A549 treated with AZD2906 at 1 μM for 4 hours (cell line): ENCODE measurements around the gene WDR75. TPM values are rescaled to one million over a fixed set of nuclear protein-coding genes. Genes with fewer than 3 reads are reported as not detected.

Source experiments
- total RNA-seq: library from RNA; stranded (reverse); fragments of 200-300 nt; extraction: Qiagen RNA extraction; gene quantifications from 5 replicates; pipeline ENCODE4 v1.2.3, GENCODE V29; 2022

The WDR75 gene
- 30.8 to 50.5 TPM (median 34.3 TPM) in 5 replicates for total RNA-seq

DNA sequence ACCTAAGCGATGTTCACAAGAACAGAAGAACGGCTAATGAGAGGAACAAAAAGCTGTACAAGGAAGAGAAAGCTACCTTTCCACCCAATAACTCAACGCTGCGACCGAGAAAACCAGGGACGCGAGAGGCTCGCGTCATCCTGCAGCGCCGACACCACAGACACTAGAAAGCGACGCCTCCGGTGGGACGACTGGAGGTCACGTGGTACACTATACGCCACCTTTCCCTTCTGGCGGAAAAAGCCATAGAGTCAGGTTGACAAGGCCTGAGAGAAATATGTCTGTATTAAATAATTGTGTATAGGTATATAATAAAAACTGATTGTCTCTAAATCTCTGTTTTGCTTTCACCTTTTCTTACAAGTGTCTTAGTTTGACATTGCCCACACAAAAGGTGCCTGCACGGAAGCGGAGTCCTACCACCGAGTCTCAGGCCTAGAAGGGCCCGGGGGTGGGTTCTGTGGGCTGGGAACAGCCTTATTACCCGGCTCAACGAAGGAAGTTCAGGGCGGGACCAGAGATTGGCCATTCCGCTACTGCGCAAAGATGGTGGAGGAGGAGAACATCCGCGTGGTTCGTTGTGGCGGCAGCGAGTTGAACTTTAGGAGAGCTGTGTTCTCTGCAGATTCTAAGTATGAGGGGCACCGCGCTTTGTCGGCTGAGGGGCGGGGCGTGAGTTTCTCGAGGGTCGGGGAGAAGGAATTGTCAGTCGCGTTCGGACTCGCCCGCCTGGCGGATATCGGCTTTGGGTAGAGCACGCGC, at the start of gene WDR75:
Gene WDR75, plus strand, starts transcription at position 528 of the 762 bp plus-strand sequence. Its CDS starts 19 bp downstream, at position 547.

Other genes starting within 250 kb of the WDR75 start
- 1.7 to 2.2 TPM (median 1.9 TPM) in 5 replicates for gene SLC40A1, start 139.3 kb downstream of the WDR75 start, total RNA-seq
- gene ASNSD1, start 220.0 kb downstream of the WDR75 start, total RNA-seq, result 28.5 to 41.3 TPM (median 33.0 TPM) in 5 replicates
- gene ANKAR, start 233.2 kb downstream of the WDR75 start, total RNA-seq, result 1.0 to 1.9 TPM (median 1.3 TPM) in 5 replicates